Measurements from ENCODE around the gene LRMDA. TPM values are rescaled to one million over a fixed set of nuclear protein-coding genes. Genes with fewer than 3 reads are reported as not detected.

Gene LRMDA
- total RNA-seq, 1 donor from 2014 or later: 5.2 TPM

- H3K4me1 ChIP-seq: no peaks in the 10 kb centered on the region
- H3K4me3 ChIP-seq: no peak overlapping the region
- no peaks in the 10 kb centered on the region for H3K36me3 Mint-ChIP-seq
- peaks cover 12% of the 10 kb centered on the region for H3K4me1 Mint-ChIP-seq
- no peaks in the 10 kb centered on the region for H3K36me3 ChIP-seq
- TF ChIP-seq EZH2phosphoT487 (IDR thresholded peaks at IDR 0.05): no peak
- no peak for TF ChIP-seq EZH2 (IDR thresholded peaks at IDR 0.05)
- no peak for TF ChIP-seq CTCF (IDR thresholded peaks at IDR 0.05)
- no peaks in the 10 kb centered on the region for H3F3A ChIP-seq (ENCODE audit: low read depth)
- no peak overlapping the region for H2AFZ ChIP-seq (replicated peaks)
- no peak overlapping the region for H3K4me3 Mint-ChIP-seq
- H3K27ac ChIP-seq: no peak overlapping the region
- H4K20me1 ChIP-seq (ENCODE audit: low read depth): no peaks in the 10 kb centered on the region
- no peak overlapping the region for H3K9ac ChIP-seq
- no peak overlapping the region for H3K4me2 ChIP-seq
- peaks cover 2% of the 10 kb centered on the region for H3K27me3 Mint-ChIP-seq (ENCODE audit: insufficient read depth, low read depth)
- H3K9me3 Mint-ChIP-seq: no peaks in the 10 kb centered on the region
- DNase-seq (ENCODE audit: low spot score): no peak
- H3K27me3 ChIP-seq: no peaks in the 10 kb centered on the region
- no peak overlapping the region for H3K27ac Mint-ChIP-seq
- H3K9me3 ChIP-seq (ENCODE audit: low read depth): no peaks in the 10 kb centered on the region
- H3K79me2 ChIP-seq (ENCODE audit: low read depth): no peaks in the 10 kb centered on the region
These were observed 923.5 kb downstream of the LRMDA start for GRCh38 chr10:76354921-76355320.

- Histone ChIP-seq H3K27me3 (no peaks in the 10 kb centered on the region), H4K20me1 (ENCODE audit: low read depth) (no peaks in the 10 kb centered on the region), H3K79me2 (ENCODE audit: low read depth) (no peaks in the 10 kb centered on the region), H3K4me1 (no peaks in the 10 kb centered on the region), H2AFZ (replicated peaks) (no peak overlapping the region), H3F3A (ENCODE audit: low read depth) (no peaks in the 10 kb centered on the region), H3K4me3 (no peak overlapping the region), H3K27ac (no peak overlapping the region), H3K9ac (no peak overlapping the region), H3K36me3 (no peaks in the 10 kb centered on the region), H3K4me2 (no peak overlapping the region), H3K9me3 (ENCODE audit: low read depth) (no peaks in the 10 kb centered on the region)
- H3K36me3 Mint-ChIP-seq: no peaks in the 10 kb centered on the region
- no peak overlapping the region for H3K4me3 Mint-ChIP-seq
- no peak for DNase-seq (ENCODE audit: low spot score)
- H3K27me3 Mint-ChIP-seq (ENCODE audit: insufficient read depth, low read depth): no peaks in the 10 kb centered on the region
- H3K27ac Mint-ChIP-seq: no peak overlapping the region
- H3K9me3 Mint-ChIP-seq: no peaks in the 10 kb centered on the region
- no peak for TF ChIP-seq CTCF (IDR thresholded peaks at IDR 0.05)
- peaks cover 12% of the 10 kb centered on the region for H3K4me1 Mint-ChIP-seq
These were observed 925.1 kb downstream of the LRMDA start for GRCh38 chr10:76356557-76356956.

GRCh38 chr10:76357726-76358415, 926.4 kb downstream of the LRMDA start:
- Histone ChIP-seq H3K4me2 (no peak overlapping the region), H3K4me1 (no peaks in the 10 kb centered on the region), H3F3A (ENCODE audit: low read depth) (no peaks in the 10 kb centered on the region), H3K4me3 (no peak overlapping the region), H3K9ac (no peak overlapping the region), H3K36me3 (no peaks in the 10 kb centered on the region), H3K27me3 (no peaks in the 10 kb centered on the region), H3K9me3 (ENCODE audit: low read depth) (no peaks in the 10 kb centered on the region), H3K27ac (no peak overlapping the region), H3K79me2 (ENCODE audit: low read depth) (no peaks in the 10 kb centered on the region), H4K20me1 (ENCODE audit: low read depth) (no peaks in the 10 kb centered on the region), H2AFZ (replicated peaks) (no peak overlapping the region)
- Mint-ChIP-seq H3K4me3 (no peak overlapping the region), H3K4me1 (peaks cover 12% of the 10 kb centered on the region), H3K27ac (no peak overlapping the region), H3K27me3 (ENCODE audit: insufficient read depth, low read depth) (no peaks in the 10 kb centered on the region), H3K36me3 (no peaks in the 10 kb centered on the region), H3K9me3 (no peaks in the 10 kb centered on the region)
- no peak for DNase-seq (ENCODE audit: low spot score)
- TF ChIP-seq EZH2 (IDR thresholded peaks at IDR 0.05) (no peak), EZH2phosphoT487 (IDR thresholded peaks at IDR 0.05) (no peak), CTCF (IDR thresholded peaks at IDR 0.05) (no peak)

All from neural progenitor cell (in vitro differentiated cells).